Measurements from ENCODE around the gene PHYKPL. TPM values are rescaled to one million over a fixed set of nuclear protein-coding genes. Genes with fewer than 3 reads are reported as not detected.

The PHYKPL gene
- total RNA-seq, 2 donors from 2014 or later = 43.4 to 135 TPM

- Histone ChIP-seq H3K4me1 (replicated peaks) (no peaks in the 10 kb centered on the region), H3K4me3 (no peak overlapping the region), H3K36me3 (peaks cover 4 to 9% of the 10 kb centered on the region in 2 donors), H3K27me3 (replicated peaks; ENCODE audit: insufficient read depth) (no peaks in the 10 kb centered on the region), H3K27ac (no peak overlapping the region), H3K9me3 (no peaks in the 10 kb centered on the region)
- TF ChIP-seq CTCF (IDR thresholded peaks at IDR 0.05) (no peak), POLR2AphosphoS5 (IDR thresholded peaks at IDR 0.05) (no peak), POLR2A (IDR thresholded peaks at IDR 0.05) (no peak)
- DNase-seq (ENCODE audit: low spot score) = no peak
- intact Hi-C loops (cut with DNase I) = no loop called here
- 91% methylated on average over 3 of the region's 3 CpGs for WGBS
These were observed 15.8 kb downstream of the PHYKPL start for GRCh38 chr5:178216779-178217178.

GRCh38 chr5:178216088-178216534, 16.5 kb downstream of the PHYKPL start:
- intact Hi-C loops (cut with DNase I) = no loop called here
- Histone ChIP-seq H3K27me3 (replicated peaks; ENCODE audit: insufficient read depth) (no peaks in the 10 kb centered on the region), H3K36me3 (peaks cover 9 to 16% of the 10 kb centered on the region in 2 donors), H3K27ac (no peak overlapping the region), H3K4me1 (replicated peaks) (no peaks in the 10 kb centered on the region), H3K9me3 (no peaks in the 10 kb centered on the region), H3K4me3 (no peak overlapping the region)
- 86% methylated on average over 5 of the region's 5 CpGs for WGBS
- TF ChIP-seq POLR2AphosphoS5 (IDR thresholded peaks at IDR 0.05) = no peak
- TF ChIP-seq POLR2A (IDR thresholded peaks at IDR 0.05) = no peak
- no peak for TF ChIP-seq CTCF (IDR thresholded peaks at IDR 0.05)
- DNase-seq (ENCODE audit: low spot score) = no peak

- H3K36me3 ChIP-seq = peaks cover 16 to 22% of the 10 kb centered on the region in 2 donors
- TF ChIP-seq POLR2AphosphoS5 (IDR thresholded peaks at IDR 0.05) = no peak
- TF ChIP-seq POLR2A (IDR thresholded peaks at IDR 0.05) = no peak
- no peak for TF ChIP-seq CTCF (IDR thresholded peaks at IDR 0.05)
These were observed 17.2 kb downstream of the PHYKPL start for GRCh38 chr5:178215280-178216002.

GRCh38 chr5:178214160-178214803, 18.3 kb downstream of the PHYKPL start:
- no peak overlapping the region for H3K4me3 ChIP-seq
- WGBS = 94% methylated on average over 6 of the region's 6 CpGs
- peaks cover 28 to 33% of the 10 kb centered on the region in 2 donors for H3K36me3 ChIP-seq
- DNase-seq (ENCODE audit: low spot score) = no peak
- no peaks in the 10 kb centered on the region for H3K4me1 ChIP-seq (replicated peaks)
- H3K27me3 ChIP-seq (replicated peaks; ENCODE audit: insufficient read depth) = no peaks in the 10 kb centered on the region
- H3K27ac ChIP-seq = no peak overlapping the region
- TF ChIP-seq POLR2AphosphoS5 (IDR thresholded peaks at IDR 0.05) (no peak), CTCF (IDR thresholded peaks at IDR 0.05) (no peak), POLR2A (IDR thresholded peaks at IDR 0.05) (no peak)
- intact Hi-C loops (cut with DNase I) = no loop called here
- no peaks in the 10 kb centered on the region for H3K9me3 ChIP-seq

More at GRCh38 chr5:178215280-178216002, 17.2 kb downstream of the PHYKPL start:
- 68% methylated on average over 13 of the region's 13 CpGs for WGBS
- H3K27me3 ChIP-seq (replicated peaks; ENCODE audit: insufficient read depth) = no peaks in the 10 kb centered on the region
- DNase-seq (ENCODE audit: low spot score) = no peak
- no peak overlapping the region for H3K4me3 ChIP-seq
- no peaks in the 10 kb centered on the region for H3K4me1 ChIP-seq (replicated peaks)
- no peaks in the 10 kb centered on the region for H3K9me3 ChIP-seq
- H3K27ac ChIP-seq = no peak overlapping the region
- intact Hi-C loops (cut with DNase I) = no loop called here

Measured in prostate gland (tissue), 2 donors.